BJ (cell line): ENCODE data around the gene CD52. TPM values are rescaled to one million over a fixed set of nuclear protein-coding genes. Genes with fewer than 3 reads are reported as not detected.
"Not testable (repeated sequence)": the region's sequence is repeated elsewhere in the genome, so short reads cannot be mapped to it uniquely, and the experiment has no call there.

Experiments
- CTCF ChIA-PET: fragments of 350-600 bp; formaldehyde crosslinking; extraction: SDS; loops from one replicate; lab custom pipeline; 2021; ENCODE audit warnings: antibody characterized with exemption, inconsistent platforms; lab: Yijun Ruan, JAX
- POLR2A ChIA-PET: fragments of 300-600 bp; sonication (Branson Sonifier 250); formaldehyde crosslinking; extraction: SDS; loops from one replicate; lab custom pipeline; 2021; ENCODE audit warnings: antibody characterized with exemption; lab: Charles Lee
- DNase-seq: peaks from one replicate; pipeline ENCODE4 v3.0.0-alpha.2; 2011; ENCODE audit warnings: low read depth
- H3K27me3 ChIP-seq: 2 replicates; pipeline ENCODE4 v1.6.0; 2011; ENCODE audit warnings: low read length; ENCODE audit not compliant: control insufficient read depth, insufficient read depth
- H3K36me3 ChIP-seq: 2 replicates; pipeline ENCODE4 v1.5.1; 2011; ENCODE audit warnings: low read length; ENCODE audit not compliant: control insufficient read depth, insufficient read depth
- H3K4me3 ChIP-seq: 2 replicates; pipeline ENCODE4 v1.5.1; 2011; ENCODE audit warnings: low read depth, mild to moderate bottlenecking, control low read depth, low read length
- CTCF ChIP-seq: IDR thresholded peaks from 2 replicates; pipeline ENCODE4 v1.5.1; 2011; ENCODE audit warnings: low read depth, mild to moderate bottlenecking, control low read depth, inconsistent platforms, low read length, moderate library complexity; ENCODE audit not compliant: insufficient read depth
- polyA plus RNA-seq: library from polyadenylated mRNA; depleted of rRNA; stranded (reverse); fragments of >200 nt; gene quantifications from 2 replicates; pipeline ENCODE4 v1.2.3, GENCODE V29; 2011

Gene CD52
- polyA plus RNA-seq, 1 experiment = not detected

- H3K4me3 ChIP-seq = no peak overlapping the region
- no peaks in the 10 kb centered on the region for H3K36me3 ChIP-seq
- CTCF ChIA-PET = interaction anchor here (0.6 to 4.9 kb wide), 4 partner anchors 13 to 72 kb away, joined by 3 to 18 read pairs (median 4); no protein-coding TSS in a partner anchor
- POLR2A ChIA-PET = no interaction called here
- H3K27me3 ChIP-seq = peaks cover 2% of the 10 kb centered on the region
- DNase-seq = no peak
- TF ChIP-seq CTCF = no peak
These were observed 10.4 kb upstream of the CD52 start for GRCh38 chr1:26307363-26307781.

- DNase-seq, POLR2A ChIA-PET: not testable (repeated sequence)
These were observed 9.5 kb upstream of the CD52 start for GRCh38 chr1:26307966-26308899.

GRCh38 chr1:26314501-26314900 is 3.3 kb upstream of the CD52 start:
- Histone ChIP-seq H3K36me3 (no peaks in the 10 kb centered on the region), H3K27me3 (peaks cover 3% of the 10 kb centered on the region), H3K4me3 (no peak overlapping the region)
- CTCF ChIA-PET = interaction anchor here (0.6 to 5.0 kb wide), 6 partner anchors 9 to 566 kb away, joined by 3 to 30 read pairs (median 6); partner anchors contain the start of gene SH3BGRL3
- POLR2A ChIA-PET = no interaction called here
- DNase-seq = no peak
- TF ChIP-seq CTCF = no peak

More at GRCh38 chr1:26307966-26308899, 9.5 kb upstream of the CD52 start:
- CTCF ChIA-PET = interaction anchor here (0.6 to 4.9 kb wide), 5 partner anchors 12 to 71 kb away, joined by 4 to 18 read pairs (median 7); no protein-coding TSS in a partner anchor
- H3K4me3 ChIP-seq, H3K27me3 ChIP-seq, H3K36me3 ChIP-seq: not testable (repeated sequence)

- TF ChIP-seq CTCF = no peak
- ChIA-PET CTCF (interaction anchor here (1.6 to 5.0 kb wide), 3 partner anchors 11 to 40 kb away, joined by 7 to 30 read pairs (median 8); no protein-coding TSS in a partner anchor), POLR2A (no interaction called here)
- no peaks in the 10 kb centered on the region for H3K36me3 ChIP-seq
- H3K27me3 ChIP-seq = peaks cover 3% of the 10 kb centered on the region
- H3K4me3 ChIP-seq = no peak overlapping the region
- DNase-seq = no peak
These were observed 1.6 kb upstream of the CD52 start for GRCh38 chr1:26315874-26316850.

- Histone ChIP-seq H3K27me3 (peaks cover 1% of the 10 kb centered on the region), H3K36me3 (no peaks in the 10 kb centered on the region), H3K4me3 (no peak overlapping the region)
- no peak for TF ChIP-seq CTCF
- DNase-seq = no peak
- POLR2A ChIA-PET = no interaction called here
- CTCF ChIA-PET = interaction anchor here (5.0 kb wide), 1 partner anchor 41 kb away, joined by 30 read pairs; no protein-coding TSS in a partner anchor
These were observed 612 bp upstream of the CD52 start for GRCh38 chr1:26317146-26317545.
